ENCODE data around the gene RAB22A. TPM values are rescaled to one million over a fixed set of nuclear protein-coding genes. Genes with fewer than 3 reads are reported as not detected.

The RAB22A gene
- polyA plus RNA-seq, 1 donor (not counting 4 experiments of a cell fraction or from before 2014, with no cell fraction given) = 22.9 TPM

DNA sequence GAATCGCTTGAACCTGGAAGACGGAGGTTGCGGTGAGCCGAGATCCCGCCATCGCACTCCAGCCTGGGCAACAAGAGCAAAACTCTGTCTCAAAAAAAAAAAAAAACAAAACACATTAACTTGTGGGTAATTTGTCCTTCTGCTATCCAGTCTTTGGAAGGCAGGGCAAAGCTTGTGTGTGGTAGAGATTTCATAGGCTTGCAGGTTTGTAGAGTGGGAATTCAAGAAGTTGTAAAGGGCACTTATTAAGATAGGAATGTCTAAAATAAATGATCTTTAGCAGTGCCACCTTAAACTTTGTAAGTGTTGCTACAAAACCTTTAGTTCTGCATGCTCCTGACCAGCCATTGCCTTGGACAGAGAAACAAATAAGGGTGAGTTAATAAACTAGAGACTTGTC, 87.9 kb downstream of the RAB22A start:
- Histone ChIP-seq H3K9me3 (ENCODE audit: control insufficient read depth, low read depth, low read length) (no peaks in the 10 kb centered on the region), H3K4me2 (ENCODE audit: control insufficient read depth, extremely low read depth, insufficient read depth, low read depth, low read length) (no peak overlapping the region), H3K9ac (ENCODE audit: control insufficient read depth, extremely low read depth, insufficient read depth, low read length) (no peak overlapping the region), H3K4me1 (ENCODE audit: control insufficient read depth, extremely low read depth, insufficient read depth, low read length) (peaks cover 14% of the 10 kb centered on the region), H3K79me2 (ENCODE audit: control insufficient read depth, insufficient read depth, low read length) (peaks cover 97% of the 10 kb centered on the region), H3K9me1 (ENCODE audit: control insufficient read depth, extremely low read depth, insufficient read depth, low read length) (peaks cover 2% of the 10 kb centered on the region), H4K20me1 (ENCODE audit: control insufficient read depth, extremely low read depth, insufficient read depth, low read length) (peaks cover 17% of the 10 kb centered on the region), H3K27ac (ENCODE audit: control insufficient read depth, insufficient read depth, low read length) (no peak overlapping the region), H2AFZ (ENCODE audit: control insufficient read depth, low read length) (no peak overlapping the region), H3K4me3 (ENCODE audit: control insufficient read depth in 2 of 3, extremely low read depth in 1 of 3, insufficient read depth in 2 of 3, low read depth in 1 of 3, low read length in 3 of 3) (no peak overlapping the region), H3K27me3 (ENCODE audit: control insufficient read depth, extremely low read depth, insufficient read depth, low read length) (no peaks in the 10 kb centered on the region), H3K36me3 (ENCODE audit: control insufficient read depth in 2 of 2, extremely low read depth in 1 of 2, insufficient read depth in 2 of 2, low read length in 2 of 2) (peaks cover 0 to 7% of the 10 kb centered on the region in 2 experiments)
- DNase-seq (ENCODE audit: low read depth, low spot score) (no peak), FAIRE-seq (no peak)
- no peak for TF ChIP-seq CTCF (optimal IDR thresholded peaks at IDR 0.05 in 1 of 3, IDR thresholded peaks at IDR 0.05 in 1 of 3, conservative IDR thresholded peaks at IDR 0.05 in 1 of 3; ENCODE audit: extremely low read depth in 1 of 3, insufficient read depth in 2 of 3, low read length in 3 of 3)
- no peak for TF ChIP-seq EZH2 (IDR thresholded peaks at IDR 0.05; ENCODE audit: low read length)
- dilution Hi-C loops (cut with MboI; ENCODE audit: extremely low pct_ligation_motif_present, low sequenced_read_pairs) = no loop called here

GRCh38 chr20:58398254-58398653, 88.7 kb downstream of the RAB22A start:
- dilution Hi-C loops (cut with MboI; ENCODE audit: extremely low pct_ligation_motif_present, low sequenced_read_pairs) = no loop called here
- no peak for DNase-seq (ENCODE audit: low read depth, low spot score)
- Histone ChIP-seq H3K9me1 (ENCODE audit: control insufficient read depth, extremely low read depth, insufficient read depth, low read length) (peaks cover 2% of the 10 kb centered on the region), H2AFZ (ENCODE audit: control insufficient read depth, low read length) (no peak overlapping the region), H3K4me3 (ENCODE audit: control insufficient read depth in 2 of 3, extremely low read depth in 1 of 3, insufficient read depth in 2 of 3, low read depth in 1 of 3, low read length in 3 of 3) (no peak overlapping the region), H3K4me2 (ENCODE audit: control insufficient read depth, extremely low read depth, insufficient read depth, low read depth, low read length) (no peak overlapping the region), H3K27ac (ENCODE audit: control insufficient read depth, insufficient read depth, low read length) (no peak overlapping the region), H3K79me2 (ENCODE audit: control insufficient read depth, insufficient read depth, low read length) (peaks cover 97% of the 10 kb centered on the region), H3K9ac (ENCODE audit: control insufficient read depth, extremely low read depth, insufficient read depth, low read length) (no peak overlapping the region), H3K36me3 (ENCODE audit: control insufficient read depth in 2 of 2, extremely low read depth in 1 of 2, insufficient read depth in 2 of 2, low read length in 2 of 2) (peaks cover 0 to 7% of the 10 kb centered on the region in 2 experiments), H3K9me3 (ENCODE audit: control insufficient read depth, low read depth, low read length) (no peaks in the 10 kb centered on the region), H3K4me1 (ENCODE audit: control insufficient read depth, extremely low read depth, insufficient read depth, low read length) (peaks cover 12% of the 10 kb centered on the region), H3K27me3 (ENCODE audit: control insufficient read depth, extremely low read depth, insufficient read depth, low read length) (no peaks in the 10 kb centered on the region), H4K20me1 (ENCODE audit: control insufficient read depth, extremely low read depth, insufficient read depth, low read length) (peaks cover 17% of the 10 kb centered on the region)
- no peak for FAIRE-seq
- TF ChIP-seq EZH2 (IDR thresholded peaks at IDR 0.05; ENCODE audit: low read length) (no peak), CTCF (optimal IDR thresholded peaks at IDR 0.05 in 1 of 3, IDR thresholded peaks at IDR 0.05 in 1 of 3, conservative IDR thresholded peaks at IDR 0.05 in 1 of 3; ENCODE audit: extremely low read depth in 1 of 3, insufficient read depth in 2 of 3, low read length in 3 of 3) (no peak)

Data from keratinocyte (primary cell).